DMS 273 treated with DMSO at 0.1 percent for 48 hours (cell line): ENCODE measurements around the gene TASP1.
A peak's percentile ranks its signal among the peaks of the same experiment; 100 is the strongest.
"Not testable (repeated sequence)": the region's sequence is repeated elsewhere in the genome, so short reads cannot be mapped to it uniquely, and the experiment has no call there.

Experiments
- DNase-seq: peaks from one replicate; lab custom pipeline; 2025; lab: John Stamatoyannopoulos, UW

Gene TASP1, protein sequence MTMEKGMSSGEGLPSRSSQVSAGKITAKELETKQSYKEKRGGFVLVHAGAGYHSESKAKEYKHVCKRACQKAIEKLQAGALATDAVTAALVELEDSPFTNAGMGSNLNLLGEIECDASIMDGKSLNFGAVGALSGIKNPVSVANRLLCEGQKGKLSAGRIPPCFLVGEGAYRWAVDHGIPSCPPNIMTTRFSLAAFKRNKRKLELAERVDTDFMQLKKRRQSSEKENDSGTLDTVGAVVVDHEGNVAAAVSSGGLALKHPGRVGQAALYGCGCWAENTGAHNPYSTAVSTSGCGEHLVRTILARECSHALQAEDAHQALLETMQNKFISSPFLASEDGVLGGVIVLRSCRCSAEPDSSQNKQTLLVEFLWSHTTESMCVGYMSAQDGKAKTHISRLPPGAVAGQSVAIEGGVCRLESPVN

DNA sequence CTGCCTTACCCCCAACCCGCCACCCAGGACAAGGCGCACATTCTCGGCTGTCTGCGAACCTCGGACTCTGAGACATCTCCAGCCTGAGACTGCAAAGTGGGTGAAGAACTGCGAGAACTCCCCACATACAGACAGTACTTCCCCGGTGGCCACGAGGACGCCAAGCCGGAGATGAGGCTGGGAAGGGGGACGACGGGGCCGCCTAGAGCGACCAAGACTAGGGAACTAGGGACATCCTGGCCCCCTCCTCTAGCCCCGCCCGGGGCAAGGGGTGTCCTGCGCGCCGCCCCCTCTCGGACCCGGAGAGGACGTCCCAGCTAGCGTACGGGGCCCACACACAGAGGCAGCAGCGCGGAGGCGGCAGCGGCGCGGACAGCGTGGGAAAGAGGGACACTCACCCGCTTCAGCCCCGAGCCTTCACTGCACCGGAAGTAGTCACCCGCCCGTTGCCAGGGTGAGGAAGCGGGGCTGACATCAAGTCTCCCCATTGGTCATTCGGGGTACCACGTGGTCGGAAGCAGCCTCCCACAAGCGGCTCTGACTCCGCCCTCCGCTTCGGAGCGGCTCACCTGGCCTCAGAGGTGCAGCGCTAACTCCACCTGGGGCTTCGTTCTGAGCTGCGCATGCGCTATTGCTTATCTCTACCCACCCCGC lies at the start of gene TASP1:
TSS of gene TASP1 (minus strand) at position 437 of the 654 bp plus-strand sequence. CDS start 8,854 bp downstream, outside the sequence.
- DNase-seq, result peak; percentile 85

- DNase-seq, result no peak
Measured at GRCh38 chr20:13687815-13688214, 49.1 kb upstream of the TASP1 start.

- no peak for DNase-seq
Measured at GRCh38 chr20:13685623-13686022, 46.9 kb upstream of the TASP1 start.

GRCh38 chr20:13684566-13685222 lies 46.0 kb upstream of the TASP1 start:
- DNase-seq, result peak; percentile 75

DNA sequence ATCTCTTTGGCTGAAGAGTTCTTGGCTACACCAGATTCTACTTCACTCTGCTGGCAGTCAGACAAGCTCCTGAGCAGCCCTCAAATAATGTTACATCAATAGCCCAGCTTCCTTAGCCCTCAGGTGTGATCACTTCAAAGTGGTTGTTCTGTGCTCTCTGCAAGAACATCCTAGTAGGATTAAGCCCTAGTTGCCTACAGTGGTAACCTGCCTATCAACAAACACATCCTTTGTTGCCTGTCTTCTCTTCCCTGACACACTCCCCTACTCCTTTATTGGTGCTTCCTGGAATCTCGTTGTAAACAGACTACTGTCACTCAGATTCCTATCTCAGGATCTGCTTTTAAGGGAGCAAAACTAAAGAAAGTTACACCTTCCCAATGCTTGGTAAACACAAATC lies 45.1 kb upstream of the TASP1 start:
- DNase-seq, result no peak

GRCh38 chr20:13681248-13682125 lies 42.8 kb upstream of the TASP1 start:
- DNase-seq, result no peak

GRCh38 chr20:13678944-13679343 lies 40.2 kb upstream of the TASP1 start:
- DNase-seq, result no peak

GRCh38 chr20:13677241-13677640 lies 38.5 kb upstream of the TASP1 start:
- DNase-seq, result no peak

- DNase-seq, result no peak
Measured at GRCh38 chr20:13676682-13677081, 38.0 kb upstream of the TASP1 start.

GRCh38 chr20:13672690-13673089 lies 34.0 kb upstream of the TASP1 start:
- DNase-seq, result no peak

GRCh38 chr20:13671916-13672378 lies 33.2 kb upstream of the TASP1 start:
- no peak for DNase-seq

DNA sequence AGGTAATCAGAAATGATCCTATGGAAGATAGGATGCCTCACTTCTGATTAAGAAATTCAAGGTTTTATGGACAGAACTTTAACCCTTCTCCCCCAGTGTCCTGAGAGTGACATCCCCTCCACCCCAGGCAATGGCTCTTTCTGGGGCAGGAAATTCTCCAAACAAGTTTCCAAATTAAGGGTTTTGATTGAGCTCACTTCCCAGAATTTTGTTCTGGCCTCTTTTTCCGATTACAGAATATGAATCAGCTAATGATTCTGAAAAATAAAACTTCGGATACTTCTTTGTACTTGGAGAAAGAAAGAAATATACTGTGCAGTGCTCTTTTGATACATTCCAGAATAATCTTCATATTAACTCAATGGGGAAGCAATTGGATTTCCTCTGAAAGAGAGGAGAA lies 32.8 kb upstream of the TASP1 start:
- no peak for DNase-seq

- DNase-seq, result no peak
Measured at GRCh38 chr20:13670160-13670559, 31.4 kb upstream of the TASP1 start.

- DNase-seq, result no peak
Measured at GRCh38 chr20:13665709-13666395, 27.1 kb upstream of the TASP1 start.

DNA sequence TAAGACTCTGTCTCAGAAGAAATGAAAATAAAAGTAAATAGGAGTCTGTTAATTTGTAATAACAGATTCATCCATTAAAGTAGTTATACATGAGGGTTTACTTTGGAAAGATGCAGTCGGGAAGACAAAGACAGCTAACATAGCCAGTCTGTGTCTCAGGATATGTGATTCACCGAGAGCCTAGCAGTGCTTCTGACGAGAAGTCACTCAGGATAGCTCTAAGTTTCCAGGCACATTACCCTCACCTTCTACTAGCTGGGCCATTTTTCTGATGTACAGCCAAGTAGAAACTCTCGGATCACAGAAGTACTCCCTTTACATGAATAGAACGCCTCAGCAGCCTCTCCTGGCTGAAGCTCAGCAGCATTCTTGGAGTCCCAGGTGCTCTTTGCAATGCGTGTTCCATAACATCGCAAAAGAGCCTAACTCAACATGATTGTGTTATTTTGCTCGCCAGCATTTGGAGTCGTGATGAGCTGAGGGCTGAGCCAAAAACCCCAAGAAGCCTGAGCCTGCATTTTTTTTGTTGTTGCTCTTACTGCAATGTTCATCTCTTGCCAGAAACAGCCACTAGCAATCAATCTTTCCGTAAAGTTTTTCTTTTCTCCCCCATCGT lies 22.4 kb upstream of the TASP1 start:
- DNase-seq, result no peak

DNA sequence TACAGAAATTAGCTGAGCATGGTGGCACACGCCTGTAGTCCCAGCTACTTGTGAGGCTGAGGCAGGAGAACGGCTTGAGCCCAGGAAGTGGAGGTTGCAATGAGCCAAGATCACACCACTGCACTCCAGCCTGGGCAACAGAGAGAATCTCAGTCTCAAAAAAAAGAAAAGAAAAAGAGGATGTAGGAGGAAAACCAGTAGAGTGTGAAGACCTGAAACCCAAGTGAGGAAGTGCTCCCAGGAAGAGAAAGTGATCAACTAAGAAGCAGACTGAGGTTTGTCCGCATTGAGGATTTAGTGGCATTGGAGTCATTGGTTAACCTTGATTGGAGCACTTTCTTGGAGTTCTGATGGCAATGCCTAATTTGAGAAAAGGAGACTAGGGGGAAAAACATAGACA lies 20.6 kb upstream of the TASP1 start:
- no peak for DNase-seq

GRCh38 chr20:13658060-13658459 lies 19.3 kb upstream of the TASP1 start:
- DNase-seq, result not testable (repeated sequence)

DNA sequence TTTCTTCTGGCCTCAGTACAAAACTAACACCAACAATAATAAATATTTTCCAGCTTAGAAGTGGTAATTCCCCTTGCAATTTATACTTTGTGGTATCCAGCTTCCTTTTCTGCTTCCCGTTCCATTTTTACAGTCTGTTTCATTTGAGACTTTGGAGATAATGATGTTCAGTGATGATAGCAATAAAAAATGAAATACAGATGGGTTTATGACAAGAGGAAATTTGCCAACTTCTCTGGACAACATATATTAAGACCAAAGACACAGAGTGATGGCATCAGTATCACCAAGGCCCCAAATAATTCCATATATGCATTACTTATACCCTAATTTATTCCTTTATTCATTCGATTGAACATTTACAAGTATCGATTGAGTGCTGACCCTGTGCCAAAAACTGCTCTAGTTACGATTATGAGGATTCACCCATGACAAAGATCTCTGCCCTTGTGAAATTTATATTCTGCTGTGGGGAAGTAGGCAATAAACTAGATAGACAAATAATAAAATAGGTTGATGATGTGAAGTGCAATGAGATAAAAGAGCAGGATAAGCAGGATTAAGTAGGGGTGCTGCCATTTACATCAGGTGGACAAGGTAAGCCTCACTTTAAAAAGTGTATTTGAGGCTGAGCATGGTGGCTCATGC lies 18.1 kb upstream of the TASP1 start:
- no peak for DNase-seq

DNA sequence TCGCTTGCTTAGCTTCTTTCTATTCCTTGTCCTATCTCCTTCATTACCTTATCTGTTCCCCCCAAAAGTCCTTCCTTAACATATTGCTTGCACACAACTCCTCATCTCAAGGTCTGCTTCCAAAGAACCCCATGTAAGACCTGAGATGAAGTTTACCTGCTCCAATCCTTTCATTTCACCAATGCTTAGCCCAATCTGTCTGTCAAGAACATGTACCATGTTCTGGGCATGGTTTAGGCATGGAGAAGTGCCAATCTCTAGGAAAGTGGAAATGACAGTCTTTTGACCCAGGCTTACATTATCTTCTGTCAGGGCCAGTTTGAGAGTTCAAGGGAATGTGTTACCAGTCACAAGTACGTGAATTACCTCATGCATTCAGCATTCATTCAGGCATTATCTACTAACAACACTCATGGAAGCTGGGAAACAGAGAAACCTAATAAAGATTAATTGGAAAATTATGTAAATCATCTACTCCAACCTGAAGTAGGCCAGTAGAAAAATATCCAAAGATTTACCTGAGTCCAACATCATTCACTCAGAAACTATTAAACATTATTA lies 15.8 kb upstream of the TASP1 start:
- no peak for DNase-seq

DNA sequence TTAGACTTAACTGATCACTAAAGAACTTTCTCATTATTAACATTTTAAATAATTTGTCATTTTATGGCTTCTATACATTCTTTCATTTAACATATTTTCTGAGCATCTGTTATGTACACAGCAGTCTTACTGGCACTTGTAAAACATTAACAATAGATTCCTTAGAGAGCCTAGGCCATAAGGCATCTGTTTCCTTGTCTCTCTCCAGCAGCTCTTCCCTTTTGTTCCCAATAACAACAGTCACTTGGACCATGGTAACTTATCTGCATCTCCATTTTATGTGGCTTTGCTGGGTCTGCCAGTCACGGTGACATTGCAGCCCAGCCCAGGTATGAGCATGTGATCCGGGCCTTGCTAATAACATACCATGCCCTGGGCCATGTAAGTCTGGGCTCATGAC lies 11.7 kb upstream of the TASP1 start:
- DNase-seq, result no peak
